GM12801 (cell line): ENCODE results near the gene WARS2.

ENCODE experiments used
- TF ChIP-seq, protein P1 (sequence below): IDR thresholded peaks from one replicate; pipeline ENCODE4 v1.5.1; 2011; ENCODE audit warnings: control low read depth; ENCODE audit not compliant: insufficient read length; ENCODE audit errors: extremely low read depth

Gene WARS2

GRCh38 chr1:119001181-119002027, 139.0 kb downstream of the WARS2 start:
- TF ChIP-seq, protein P1, sequence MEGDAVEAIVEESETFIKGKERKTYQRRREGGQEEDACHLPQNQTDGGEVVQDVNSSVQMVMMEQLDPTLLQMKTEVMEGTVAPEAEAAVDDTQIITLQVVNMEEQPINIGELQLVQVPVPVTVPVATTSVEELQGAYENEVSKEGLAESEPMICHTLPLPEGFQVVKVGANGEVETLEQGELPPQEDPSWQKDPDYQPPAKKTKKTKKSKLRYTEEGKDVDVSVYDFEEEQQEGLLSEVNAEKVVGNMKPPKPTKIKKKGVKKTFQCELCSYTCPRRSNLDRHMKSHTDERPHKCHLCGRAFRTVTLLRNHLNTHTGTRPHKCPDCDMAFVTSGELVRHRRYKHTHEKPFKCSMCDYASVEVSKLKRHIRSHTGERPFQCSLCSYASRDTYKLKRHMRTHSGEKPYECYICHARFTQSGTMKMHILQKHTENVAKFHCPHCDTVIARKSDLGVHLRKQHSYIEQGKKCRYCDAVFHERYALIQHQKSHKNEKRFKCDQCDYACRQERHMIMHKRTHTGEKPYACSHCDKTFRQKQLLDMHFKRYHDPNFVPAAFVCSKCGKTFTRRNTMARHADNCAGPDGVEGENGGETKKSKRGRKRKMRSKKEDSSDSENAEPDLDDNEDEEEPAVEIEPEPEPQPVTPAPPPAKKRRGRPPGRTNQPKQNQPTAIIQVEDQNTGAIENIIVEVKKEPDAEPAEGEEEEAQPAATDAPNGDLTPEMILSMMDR: no peak

- TF ChIP-seq, protein P1: no peak
These were observed 139.9 kb downstream of the WARS2 start for GRCh38 chr1:119000371-119001180.

DNA sequence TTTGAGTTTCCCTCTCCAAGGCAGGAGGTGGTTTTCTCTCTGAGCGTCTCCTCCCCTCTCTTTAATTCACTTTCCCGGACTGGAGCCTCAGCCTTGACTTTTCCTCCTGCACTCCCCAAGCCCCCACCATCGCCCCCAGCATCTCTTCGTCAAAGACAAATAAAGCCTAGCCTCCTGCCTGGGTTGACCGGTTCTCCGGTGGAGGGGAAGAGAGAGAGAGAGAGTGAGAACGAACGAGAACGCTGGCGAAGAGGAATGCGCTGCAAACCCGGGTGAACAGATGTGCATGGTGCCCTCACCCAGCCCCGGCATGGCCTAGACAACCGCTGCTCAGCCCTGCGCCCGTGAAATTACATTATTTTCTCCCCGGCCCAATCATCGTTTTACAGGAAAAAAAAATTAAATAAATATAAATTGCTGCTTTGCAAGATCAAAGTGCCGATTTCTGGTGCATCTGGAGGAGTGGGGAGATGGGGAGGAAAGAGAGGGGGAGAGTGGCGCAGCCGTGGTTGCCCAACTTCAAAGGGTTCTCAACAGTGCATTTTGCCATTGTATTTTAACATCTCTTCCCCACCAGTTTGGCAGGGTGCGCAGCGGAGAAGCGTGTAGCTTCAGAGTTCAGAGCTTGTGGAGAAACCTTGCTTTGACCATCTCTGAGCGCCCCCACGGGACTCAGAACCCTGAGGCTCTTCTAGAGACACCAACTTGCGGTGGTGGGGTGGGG, 140.9 kb downstream of the WARS2 start:
- TF ChIP-seq, protein P1: no peak

- TF ChIP-seq, protein P1: no peak
These were observed 142.3 kb downstream of the WARS2 start for GRCh38 chr1:118998171-118998570.

DNA sequence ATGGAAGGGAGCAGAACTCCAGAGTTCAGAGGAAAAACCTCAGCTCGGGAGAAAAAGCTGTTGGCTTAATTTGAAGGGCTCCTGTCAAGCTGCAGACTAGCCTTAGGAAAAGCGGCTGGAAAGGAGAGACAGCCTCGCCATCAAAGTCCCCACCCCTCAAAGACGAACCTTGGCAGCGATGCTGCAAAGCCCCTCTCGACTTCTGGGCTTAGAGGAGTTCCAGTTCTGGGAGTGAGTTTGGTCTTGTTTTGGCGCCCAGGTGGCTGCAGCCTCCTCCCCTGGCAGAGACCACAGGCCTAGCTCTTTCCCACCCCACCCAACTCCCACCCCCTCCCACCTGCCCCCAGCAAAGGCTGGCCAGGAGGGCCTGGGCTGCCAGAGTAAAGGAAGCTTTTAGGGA, 143.2 kb downstream of the WARS2 start:
- TF ChIP-seq, protein P1: no peak

GRCh38 chr1:118995312-118996016, 145.0 kb downstream of the WARS2 start:
- TF ChIP-seq, protein P1: no peak
